Endothelial cell of umbilical vein (primary cell): ENCODE measurements around the gene CALD1.

ENCODE experiments used
- CTCF ChIP-seq, 2 donors: IDR thresholded peaks; 1 replicate in 1 of 2; 2 replicates in 1 of 2; pipeline ENCODE4 v1.5.1; 2011; ENCODE audit warnings: low read length in 2 of 2, mild to moderate bottlenecking in 2 of 2, moderate library complexity in 2 of 2, control low read depth in 1 of 2, inconsistent platforms in 1 of 2, low read depth in 1 of 2; ENCODE audit not compliant: insufficient read depth in 1 of 2; ENCODE audit errors: extremely low read depth in 1 of 2
- EZH2 ChIP-seq: IDR thresholded peaks from 2 replicates; pipeline ENCODE4 v1.6.1; 2012; ENCODE audit warnings: borderline replicate concordance, low read depth, mild to moderate bottlenecking, moderate library complexity, low read length, inconsistent platforms; ENCODE audit not compliant: severe bottlenecking
- GATA2 ChIP-seq: IDR thresholded peaks from 2 replicates; pipeline ENCODE4 v1.7.0; 2011; ENCODE audit warnings: low read depth, mild to moderate bottlenecking, moderate library complexity, mixed read lengths, low read length; ENCODE audit not compliant: insufficient read length, insufficient read depth
- POLR2AphosphoS5 ChIP-seq: IDR thresholded peaks from 2 replicates; pipeline ENCODE4 v1.6.1; 2012; ENCODE audit warnings: low read depth, mild to moderate bottlenecking, control low read depth, low read length, moderate library complexity; ENCODE audit not compliant: insufficient read depth

- TF ChIP-seq CTCF (IDR thresholded peaks at IDR 0.05; ENCODE audit: extremely low read depth in 1 of 2, insufficient read depth in 1 of 2, low read depth in 1 of 2, low read length in 2 of 2), result no peak
- no peak for TF ChIP-seq GATA2
- TF ChIP-seq EZH2, result no peak
- TF ChIP-seq POLR2AphosphoS5, result no peak
These were observed 20.5 kb upstream of the CALD1 start for GRCh38 chr7:134758981-134759380.
